Measurements from ENCODE around the gene INHBA.

DNA sequence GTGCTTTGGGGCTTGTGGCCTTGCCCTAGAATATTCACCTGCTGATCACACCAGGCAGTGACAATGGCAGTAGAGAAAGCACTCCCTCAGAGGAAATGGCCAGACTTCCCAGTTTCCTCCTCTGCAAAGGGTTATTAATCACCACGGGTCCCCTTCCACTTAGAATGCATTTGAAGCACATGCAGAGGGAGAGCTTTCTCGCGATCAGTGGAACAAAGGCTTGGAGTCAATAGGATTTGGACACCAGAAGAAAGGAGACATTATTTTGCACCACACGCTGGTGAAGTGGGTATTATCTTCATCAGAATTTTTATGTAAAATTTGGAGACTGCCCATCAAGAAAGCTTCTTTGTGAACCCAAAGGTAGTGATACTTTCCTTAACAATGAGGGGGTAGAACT is 35.4 kb upstream of the INHBA start:
- TF ChIP-seq CTCF (IDR thresholded peaks at IDR 0.05) (no peak), POLR2A (IDR thresholded peaks at IDR 0.05) (no peak)
